H1 (cell line): ENCODE data around the gene SMS.
"Not testable (repeated sequence)": the region's sequence is repeated elsewhere in the genome, so short reads cannot be mapped to it uniquely, and the experiment has no call there.

Experiments
- BRCA1 ChIP-seq: IDR thresholded peaks from 2 replicates; pipeline ENCODE4 v1.6.1; 2012; ENCODE audit warnings: low read depth, low read length, improper control_type of control experiment
- CEBPB ChIP-seq: IDR thresholded peaks from 2 replicates; pipeline ENCODE4 v1.6.1; 2012; ENCODE audit warnings: low read depth, low read length
- CTCF ChIP-seq, 3 experiments: IDR thresholded peaks; 1 replicate in 2 of 3; 2 replicates in 1 of 3; pipeline versions ENCODE4 v1.5.1 to v1.6.1; 2011; ENCODE audit warnings: low read length in 3 of 3, mild to moderate bottlenecking in 3 of 3, inconsistent platforms in 2 of 3, low read depth in 1 of 3, moderate library complexity in 1 of 3; ENCODE audit not compliant: insufficient read depth in 1 of 3; ENCODE audit errors: control extremely low read depth in 1 of 3
- E2F6 ChIP-seq: IDR thresholded peaks from 2 replicates; pipeline ENCODE4 v1.6.1; 2012; ENCODE audit warnings: inconsistent platforms
- EP300 ChIP-seq, 2 experiments: IDR thresholded peaks; 1 replicate in 1 of 2; 2 replicates in 1 of 2; pipeline ENCODE4 v1.6.1; 2011 to 2012; ENCODE audit warnings: low read depth in 2 of 2, low read length in 2 of 2, mild to moderate bottlenecking in 2 of 2, borderline replicate concordance in 1 of 2, inconsistent platforms in 1 of 2, moderate library complexity in 1 of 2
- EZH2 ChIP-seq: fragments of 200-600 bp; sonication (generic); IDR thresholded peaks from 2 replicates; pipeline ENCODE4 v1.7.1; 2012; ENCODE audit warnings: low read depth, mild to moderate bottlenecking, moderate library complexity, low read length, inconsistent platforms; ENCODE audit not compliant: severe bottlenecking
- GABPA ChIP-seq: IDR thresholded peaks from 2 replicates; pipeline ENCODE4 v1.6.1; 2011; ENCODE audit warnings: mild to moderate bottlenecking, low read length, moderate library complexity, borderline replicate concordance; ENCODE audit not compliant: insufficient read depth
- GTF2F1 ChIP-seq: IDR thresholded peaks from 2 replicates; pipeline ENCODE4 v1.6.1; 2012; ENCODE audit warnings: low read depth, low read length, improper control_type of control experiment, borderline replicate concordance
- JUND ChIP-seq: IDR thresholded peaks from 2 replicates; pipeline ENCODE4 v1.6.1; 2011; ENCODE audit warnings: mild to moderate bottlenecking, improper control_type of control experiment, low read length
- POLR2AphosphoS5 ChIP-seq: IDR thresholded peaks from 2 replicates; pipeline ENCODE4 v1.6.1; 2011; ENCODE audit warnings: low read depth, low read length
- RNF2 ChIP-seq: fragments of 200-900, 300-1000 bp; sonication (generic); IDR thresholded peaks from 2 replicates; pipeline ENCODE4 v1.7.1; 2016; ENCODE audit warnings: borderline replicate concordance, low read depth, mild to moderate bottlenecking, antibody characterized with exemption, low read length; ENCODE audit not compliant: poor library complexity, severe bottlenecking; ENCODE audit errors: missing control alignments
- ZNF274 ChIP-seq: IDR thresholded peaks from 2 replicates; pipeline ENCODE4 v1.7.0; 2012; ENCODE audit warnings: low read length, borderline replicate concordance; ENCODE audit errors: extremely low read depth

GRCh38 chrX:21953195-21953830, 12.8 kb downstream of the SMS start:
- TF ChIP-seq JUND; CTCF (IDR thresholded peaks at IDR 0.05; ENCODE audit: control extremely low read depth in 1 of 3, insufficient read depth in 1 of 3, low read depth in 1 of 3, low read length in 3 of 3); EZH2; RNF2; POLR2AphosphoS5; ZNF274; GTF2F1; E2F6; GABPA; CEBPB; EP300 (IDR thresholded peaks at IDR 0.05; ENCODE audit: borderline replicate concordance in 1 of 2, low read depth in 2 of 2, low read length in 2 of 2); BRCA1: not testable (repeated sequence)
